CD4-positive, alpha-beta T cell treated with Interferon gamma for 1 hour (primary cell): ENCODE results near the gene SYK.

Source experiments
- DNase-seq: peaks from one replicate; pipeline ENCODE4 v3.0.0-alpha.2; 2020

Gene SYK

GRCh38 chr9:90854637-90855175, 53.1 kb downstream of the SYK start:
- DNase-seq: no peak

DNA sequence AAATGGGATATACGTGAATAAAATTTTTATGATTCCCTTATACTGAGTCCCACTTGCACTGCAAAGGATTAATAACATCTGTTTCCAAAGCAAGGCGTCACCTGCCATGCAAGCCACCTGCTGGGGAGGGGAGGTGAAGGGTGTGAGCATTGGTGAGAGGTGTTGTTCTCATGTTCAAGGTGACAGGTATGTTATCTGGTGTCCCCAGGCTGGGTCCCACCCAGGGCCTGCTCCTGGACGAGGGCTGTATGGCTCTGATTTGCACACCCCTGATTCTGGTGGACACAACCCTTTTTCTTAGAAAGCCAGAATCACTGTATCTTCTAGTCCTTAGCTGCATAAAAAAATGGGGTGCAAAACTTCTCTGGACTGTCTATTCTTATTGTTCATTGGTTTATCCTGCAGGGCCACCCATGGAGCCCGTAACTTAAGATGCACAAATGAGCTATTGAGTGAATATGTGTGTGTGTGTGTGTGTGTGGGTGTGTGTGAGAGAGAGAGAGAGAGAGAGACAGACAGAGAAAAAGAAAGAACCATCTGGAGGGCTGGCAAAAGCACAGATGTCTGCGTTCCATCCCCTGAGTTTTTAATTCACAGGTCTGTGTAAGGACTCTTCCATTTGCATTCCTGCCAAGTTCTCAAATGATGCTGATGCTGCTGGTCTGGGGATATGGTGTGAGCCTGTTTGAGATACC, 53.7 kb downstream of the SYK start:
- DNase-seq: no peak

- no peak for DNase-seq
Measured at GRCh38 chr9:90857091-90857490, 55.5 kb downstream of the SYK start.

DNA sequence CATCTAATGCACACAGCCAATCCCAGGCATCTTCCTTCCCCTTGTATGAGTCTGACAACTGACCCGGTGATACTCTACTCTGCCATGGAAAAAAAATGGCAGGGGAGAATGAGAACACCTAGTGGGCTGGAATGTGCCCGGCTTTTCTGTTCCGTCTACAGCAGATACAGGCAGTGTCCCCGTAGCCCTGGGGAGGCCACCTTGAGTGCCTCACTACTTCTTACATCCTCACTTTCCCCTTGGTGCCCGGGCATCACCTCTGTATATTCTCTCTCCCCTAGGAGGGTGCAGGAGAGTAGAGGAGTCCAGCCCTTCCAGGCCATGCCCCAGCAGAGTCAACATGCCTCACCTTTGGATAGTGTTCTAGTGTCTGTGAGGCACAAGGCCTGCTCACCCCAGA, 56.2 kb downstream of the SYK start:
- DNase-seq: no peak

- DNase-seq: no peak
Measured at GRCh38 chr9:90858457-90858901, 56.9 kb downstream of the SYK start.

DNA sequence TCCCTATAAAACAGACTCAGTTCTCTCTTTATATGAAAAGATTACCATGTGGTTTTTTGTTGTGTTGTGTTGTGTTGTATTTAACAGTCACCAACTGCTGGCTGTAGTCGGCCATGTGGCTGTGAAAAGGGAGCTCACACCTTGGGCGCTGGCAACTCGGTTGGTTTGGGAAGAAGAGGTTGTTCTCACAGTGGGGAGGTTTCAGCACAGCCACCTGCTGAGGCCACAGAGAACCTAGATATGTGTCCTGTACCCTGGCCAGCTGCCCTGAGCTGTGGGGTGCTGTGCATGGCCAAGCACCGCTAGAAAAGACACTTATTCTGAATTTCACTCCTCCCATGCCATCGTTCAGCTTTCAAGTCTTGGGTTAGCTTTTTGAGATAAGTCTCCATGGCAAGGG, 58.8 kb downstream of the SYK start:
- no peak for DNase-seq

GRCh38 chr9:90860826-90861225, 59.2 kb downstream of the SYK start:
- peak; percentile 28 for DNase-seq

DNA sequence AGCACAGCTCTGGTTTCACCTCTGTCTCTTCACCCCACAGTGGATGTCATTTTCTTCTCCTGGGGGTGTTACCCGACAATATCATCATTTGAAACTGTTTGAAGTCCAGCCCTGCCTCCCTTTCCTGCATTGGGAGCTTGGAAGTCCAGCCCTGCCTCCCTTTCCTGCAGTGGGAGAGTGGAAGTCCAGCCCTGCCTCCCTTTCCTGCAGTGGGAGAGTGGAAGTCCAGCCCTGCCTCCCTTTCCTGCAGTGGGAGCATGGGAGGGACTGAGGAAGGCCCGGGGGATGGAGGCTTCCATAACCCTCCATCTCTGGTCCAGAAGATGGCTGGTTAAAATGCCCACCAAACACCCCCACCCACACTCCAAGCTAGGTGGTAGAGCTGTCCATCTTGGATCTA, 59.8 kb downstream of the SYK start:
- no peak for DNase-seq

DNA sequence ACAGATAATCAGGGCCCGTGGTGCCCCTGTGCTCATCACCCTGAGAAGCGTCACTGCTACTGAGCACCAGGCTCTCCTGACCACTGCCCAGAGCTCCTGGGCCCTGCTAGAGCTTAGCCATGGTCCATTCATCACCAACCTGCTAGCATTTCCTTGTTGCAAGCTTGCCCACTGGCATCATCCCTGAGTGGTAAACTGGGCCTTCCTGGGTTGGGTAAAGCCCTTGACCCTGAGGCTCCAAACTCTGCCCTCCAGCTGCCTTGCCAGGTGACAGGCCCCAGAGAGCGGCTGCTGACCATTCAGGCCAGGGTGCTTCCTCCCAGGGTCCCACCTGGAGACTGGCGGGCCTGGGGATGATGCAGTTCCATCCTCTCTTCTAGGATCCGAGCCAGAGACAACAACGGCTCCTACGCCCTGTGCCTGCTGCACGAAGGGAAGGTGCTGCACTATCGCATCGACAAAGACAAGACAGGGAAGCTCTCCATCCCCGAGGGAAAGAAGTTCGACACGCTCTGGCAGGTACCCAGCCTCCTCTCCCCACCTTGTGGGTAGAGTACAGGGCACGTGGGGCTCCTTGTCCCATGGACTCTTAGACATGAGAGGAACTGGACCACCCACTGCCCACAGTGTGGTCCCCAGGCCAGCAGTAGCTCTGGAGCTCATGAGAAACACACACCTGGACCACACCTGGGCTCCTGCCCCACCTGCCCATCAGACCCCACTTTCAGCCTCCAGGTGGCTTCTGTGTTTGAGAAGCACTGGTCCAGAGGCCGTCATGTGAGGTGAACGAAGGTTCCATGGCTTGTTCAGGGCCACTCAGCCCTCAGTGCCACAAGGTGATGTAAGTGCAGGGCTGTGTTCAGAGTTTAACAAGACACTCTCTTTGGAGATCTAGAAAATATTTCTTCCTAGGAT, 60.5 kb downstream of the SYK start:
- no peak for DNase-seq

GRCh38 chr9:90864779-90865178, 63.2 kb downstream of the SYK start:
- no peak for DNase-seq

DNA sequence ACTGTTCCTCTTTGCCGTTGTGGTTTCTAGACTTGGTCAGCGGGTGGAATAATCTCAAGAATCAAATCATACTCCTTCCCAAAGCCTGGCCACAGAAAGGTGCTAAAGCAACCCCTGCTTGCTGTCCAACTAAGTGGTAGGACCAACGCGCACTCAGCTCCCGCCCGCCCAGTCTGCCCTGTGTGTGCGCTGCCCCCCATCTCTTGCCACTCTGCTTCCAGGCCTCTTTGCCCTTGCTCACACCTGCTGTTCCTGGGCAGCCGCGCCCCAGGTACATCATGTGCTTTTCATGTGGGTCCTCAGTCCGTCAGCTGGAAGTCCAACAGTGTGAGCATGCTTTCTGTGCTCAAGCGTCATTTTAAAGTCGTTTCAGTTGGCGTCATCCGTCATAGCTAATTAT, 65.5 kb downstream of the SYK start:
- DNase-seq: no peak

GRCh38 chr9:90868555-90868954, 66.9 kb downstream of the SYK start:
- no peak for DNase-seq

GRCh38 chr9:90869361-90869760, 67.7 kb downstream of the SYK start:
- no peak for DNase-seq

- DNase-seq: peak; percentile 19
Measured at GRCh38 chr9:90870621-90871326, 69.2 kb downstream of the SYK start.

- DNase-seq: no peak
Measured at GRCh38 chr9:90871327-90871935, 69.8 kb downstream of the SYK start.

DNA sequence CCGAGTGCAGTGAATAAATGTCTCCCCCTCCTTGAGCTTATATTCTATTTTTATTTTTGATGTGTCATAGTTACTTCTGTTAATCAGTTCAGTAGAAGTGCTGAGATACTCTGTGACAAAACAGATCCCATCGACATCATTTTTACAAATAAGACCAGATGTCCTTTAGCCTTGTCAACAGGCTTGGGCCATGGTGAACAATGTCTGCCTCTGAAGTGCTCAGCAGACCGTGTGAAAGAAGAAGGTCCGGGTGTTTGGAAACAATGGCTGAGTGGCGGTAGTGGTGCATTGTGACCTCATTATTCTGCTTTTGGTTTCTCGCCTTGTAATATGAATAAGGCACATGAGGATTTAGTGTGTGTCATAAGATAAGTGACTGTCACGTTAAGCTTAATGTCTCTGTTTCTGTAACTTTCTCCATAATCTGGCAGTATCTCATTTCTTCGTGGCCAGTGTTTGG, 71.2 kb downstream of the SYK start:
- no peak for DNase-seq

- no peak for DNase-seq
Measured at GRCh38 chr9:90873422-90873821, 71.8 kb downstream of the SYK start.

DNA sequence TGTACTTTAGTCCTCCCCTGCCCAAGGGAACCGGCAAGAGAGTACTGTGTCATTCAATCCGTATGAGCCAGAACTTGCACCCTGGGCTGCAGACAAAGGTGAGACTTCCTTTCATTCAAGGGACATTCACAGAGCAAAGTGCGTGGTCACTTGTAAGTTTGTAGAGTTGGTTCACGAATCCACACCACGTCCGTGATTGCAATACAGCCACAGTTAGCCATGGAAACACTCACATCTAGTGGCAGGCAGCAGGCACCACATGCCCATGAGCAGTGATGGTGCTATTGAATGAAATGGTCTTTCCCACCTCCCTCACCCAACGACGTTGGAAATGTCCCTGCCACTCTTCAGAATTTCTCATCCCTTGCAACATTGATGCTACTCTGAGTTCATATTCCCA, 72.6 kb downstream of the SYK start:
- no peak for DNase-seq

DNA sequence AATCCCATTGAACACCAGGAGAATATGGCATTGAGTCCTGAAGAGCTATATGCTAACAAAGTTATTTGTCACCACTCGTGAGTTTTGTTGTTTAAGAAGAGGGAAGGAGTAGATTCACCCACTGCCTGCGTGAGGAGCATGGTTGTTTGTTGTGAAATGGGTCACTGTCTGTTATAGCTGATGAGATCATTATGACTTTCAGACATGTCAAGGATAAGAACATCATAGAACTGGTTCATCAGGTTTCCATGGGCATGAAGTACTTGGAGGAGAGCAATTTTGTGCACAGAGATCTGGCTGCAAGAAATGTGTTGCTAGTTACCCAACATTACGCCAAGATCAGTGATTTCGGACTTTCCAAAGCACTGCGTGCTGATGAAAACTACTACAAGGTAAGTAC, 76.9 kb downstream of the SYK start:
- DNase-seq: no peak

GRCh38 chr9:90880066-90880465, 78.4 kb downstream of the SYK start:
- DNase-seq: no peak

GRCh38 chr9:90880669-90881068, 79.0 kb downstream of the SYK start:
- no peak for DNase-seq

DNA sequence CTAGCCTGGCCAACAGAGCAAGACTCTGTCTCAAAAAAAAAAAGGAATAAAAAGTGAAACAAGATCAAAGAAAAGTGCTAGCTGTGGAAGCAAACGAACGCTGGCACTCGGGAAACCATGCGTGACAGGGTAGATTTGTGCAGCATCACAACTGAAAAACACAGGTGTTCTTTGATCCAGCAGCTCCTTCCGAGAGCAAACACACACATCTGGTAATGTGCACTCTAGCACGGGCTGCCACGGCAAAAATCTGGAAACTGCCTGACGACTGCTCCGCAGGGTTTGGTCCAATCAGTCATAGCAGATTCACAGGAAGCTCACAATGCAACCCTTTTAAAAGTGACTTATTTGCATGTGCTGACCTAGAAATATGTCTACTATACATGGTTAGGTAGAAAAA, 80.0 kb downstream of the SYK start:
- peak; percentile 32 for DNase-seq
